Measurements from ENCODE around the gene SFTA2. TPM values are rescaled to one million over a fixed set of nuclear protein-coding genes. Genes with fewer than 3 reads are reported as not detected.
A peak's percentile ranks its signal among the peaks of the same experiment; 100 is the strongest.
"Not testable (repeated sequence)": the region's sequence is repeated elsewhere in the genome, so short reads cannot be mapped to it uniquely, and the experiment has no call there.

SFTA2 gene
- total RNA-seq, 1 donor from 2014 or later, result not detected

DNA sequence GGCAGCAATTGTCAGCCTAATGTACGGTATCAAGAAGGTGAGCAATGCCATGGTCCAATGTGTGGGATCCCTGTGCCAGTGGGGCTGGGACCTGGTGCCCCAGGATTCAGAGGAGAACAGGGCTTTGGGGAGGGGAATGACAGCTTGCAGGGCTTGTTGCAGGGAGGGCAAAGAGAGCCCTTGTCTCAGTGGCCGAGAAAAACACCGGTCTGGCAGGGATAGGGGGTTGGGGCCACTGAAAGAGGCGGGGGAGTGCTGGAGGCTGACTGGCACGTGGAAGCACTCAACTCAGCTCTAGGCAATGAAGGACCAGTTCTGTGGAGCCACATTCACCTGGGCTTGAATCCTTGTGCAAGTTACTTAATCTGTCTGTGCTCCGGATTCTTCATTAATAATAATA, 5.3 kb upstream of the SFTA2 start:
- intact Hi-C loops (cut with micrococcal nuclease), result no loop called here
- no peaks in the 10 kb centered on the region for H3K36me3 Mint-ChIP-seq (ENCODE audit: low read depth)
- no peak for DNase-seq (ENCODE audit: low spot score)
- no peaks in the 10 kb centered on the region for H3K9me3 Mint-ChIP-seq
- H3K4me1 Mint-ChIP-seq (ENCODE audit: low read depth), result no peaks in the 10 kb centered on the region
- H3K27me3 Mint-ChIP-seq (ENCODE audit: insufficient read depth), result peaks cover 22% of the 10 kb centered on the region
- H3K27ac Mint-ChIP-seq, result no peak overlapping the region
- H3K4me3 Mint-ChIP-seq, result no peak overlapping the region

DNA sequence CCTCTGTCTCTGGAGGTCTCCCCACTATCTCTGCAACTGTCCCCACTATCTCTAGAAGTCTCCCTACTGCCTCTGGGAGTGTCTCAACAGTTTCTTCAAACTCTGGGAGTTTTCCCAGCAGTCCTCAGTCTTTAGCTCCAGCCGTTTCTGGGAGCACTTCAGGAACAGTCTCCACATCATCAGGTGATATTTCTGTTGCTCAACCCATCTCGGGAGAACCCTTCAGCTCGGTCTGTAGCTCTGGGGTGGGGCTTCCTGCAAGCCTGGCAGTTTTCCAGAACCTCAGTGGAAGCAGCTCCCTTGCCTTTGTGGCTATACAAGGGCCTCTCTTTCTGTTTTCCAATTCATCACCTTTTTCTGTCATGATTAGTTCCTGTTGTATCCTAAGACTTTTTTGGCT, 3.0 kb upstream of the SFTA2 start:
- no peaks in the 10 kb centered on the region for H3K9me3 Mint-ChIP-seq

DNA sequence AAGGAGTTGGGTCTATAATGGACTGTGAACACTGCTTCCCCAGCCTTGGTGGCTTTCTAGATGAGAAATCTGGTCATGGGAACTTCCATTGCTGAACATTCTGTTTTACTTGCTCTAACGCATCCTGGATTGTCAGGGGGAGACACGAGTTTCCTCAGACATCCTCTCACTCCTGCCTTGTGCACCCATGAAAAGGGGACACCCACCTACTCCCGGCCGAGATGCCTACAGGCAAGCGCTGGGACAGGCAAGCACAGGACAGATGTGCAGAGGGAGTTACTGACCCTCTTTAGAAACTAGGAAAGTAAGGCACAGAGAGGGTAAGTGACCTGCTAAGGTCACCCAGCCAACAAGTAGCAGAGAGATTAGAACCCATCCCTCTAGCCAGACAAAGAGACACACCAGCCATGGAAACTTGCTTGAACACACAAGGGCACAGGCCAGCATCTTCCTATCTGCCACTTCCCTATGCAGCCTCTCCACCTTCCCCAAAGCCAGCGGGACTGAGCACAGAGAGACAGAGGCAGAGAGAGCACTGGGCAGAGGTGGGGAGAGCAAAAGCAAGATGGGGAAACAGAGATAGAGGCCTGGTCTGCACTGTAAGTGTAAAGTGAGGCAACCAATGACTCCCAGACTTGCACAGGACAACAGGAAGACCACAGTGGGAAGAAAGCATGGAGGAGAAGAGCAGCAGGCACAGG, 845 bp upstream of the SFTA2 start:
- H3K9me3 Mint-ChIP-seq, result peaks cover 4% of the 10 kb centered on the region
- intact Hi-C loops (cut with micrococcal nuclease), result no loop called here
- no peaks in the 10 kb centered on the region for H3K4me1 Mint-ChIP-seq (ENCODE audit: low read depth)
- peaks cover 5% of the 10 kb centered on the region for H3K36me3 Mint-ChIP-seq (ENCODE audit: low read depth)
- DNase-seq (ENCODE audit: low spot score), result no peak
- H3K27me3 Mint-ChIP-seq (ENCODE audit: insufficient read depth), result peaks cover 2% of the 10 kb centered on the region
- no peak overlapping the region for H3K4me3 Mint-ChIP-seq
- H3K27ac Mint-ChIP-seq, result no peak overlapping the region

More for the DNA sequence above, 3.0 kb upstream of the SFTA2 start:
- intact Hi-C loops (cut with micrococcal nuclease), result no loop called here
- DNase-seq (ENCODE audit: low spot score), result no peak
- Mint-ChIP-seq H3K36me3 (ENCODE audit: low read depth) (no peaks in the 10 kb centered on the region), H3K4me3 (no peak overlapping the region), H3K27me3 (ENCODE audit: insufficient read depth) (peaks cover 12% of the 10 kb centered on the region), H3K4me1 (ENCODE audit: low read depth) (no peaks in the 10 kb centered on the region), H3K27ac (no peak overlapping the region)

DNA sequence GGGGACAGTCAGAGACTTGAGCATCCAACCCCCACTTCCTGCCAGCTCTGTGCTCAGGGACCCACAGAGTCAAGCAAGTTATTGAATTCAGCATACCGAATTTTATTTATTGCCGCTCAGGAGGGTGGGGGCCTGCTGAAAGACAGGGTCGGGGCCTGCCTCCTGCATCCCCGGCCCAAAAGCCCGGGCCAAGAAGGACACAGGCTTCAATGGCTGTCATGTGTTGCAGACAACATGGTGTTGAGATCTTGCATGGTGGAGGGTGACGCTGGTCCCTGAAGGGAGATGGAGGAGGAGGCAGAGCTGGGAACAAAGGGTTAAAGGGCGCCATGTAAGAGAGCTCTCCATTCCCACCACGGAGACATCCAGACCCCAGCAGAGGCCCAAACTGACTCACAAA, 698 bp downstream of the SFTA2 start:
- no peak for DNase-seq (ENCODE audit: low spot score)
- H3K9me3 Mint-ChIP-seq, result peaks cover 4% of the 10 kb centered on the region
- peaks cover 15% of the 10 kb centered on the region for H3K36me3 Mint-ChIP-seq (ENCODE audit: low read depth)
- H3K4me3 Mint-ChIP-seq, result no peak overlapping the region
- H3K27ac Mint-ChIP-seq, result no peak overlapping the region
- H3K27me3 Mint-ChIP-seq (ENCODE audit: insufficient read depth), result peaks cover 2% of the 10 kb centered on the region
- no peaks in the 10 kb centered on the region for H3K4me1 Mint-ChIP-seq (ENCODE audit: low read depth)
- intact Hi-C loops (cut with micrococcal nuclease), result no loop called here

DNA sequence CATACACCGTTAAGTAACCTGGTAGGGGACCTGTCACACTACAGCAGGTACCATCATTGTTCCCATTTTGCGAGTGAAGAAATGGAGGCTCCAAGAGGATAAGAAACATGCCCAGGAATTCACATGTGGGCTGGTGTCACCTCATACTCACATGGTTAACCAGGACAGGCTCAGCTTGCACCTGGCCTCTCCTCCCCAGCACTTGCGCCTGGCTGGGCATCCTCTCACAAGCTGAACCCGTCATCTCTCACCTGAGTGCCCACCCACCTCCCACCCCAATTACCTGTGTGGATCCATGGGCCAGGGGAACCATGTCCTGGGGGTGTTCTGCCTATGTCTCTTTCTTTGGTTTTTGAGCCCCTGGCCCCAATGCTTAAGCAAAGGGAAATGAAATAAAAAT, 1.5 kb downstream of the SFTA2 start:
- peaks cover 4% of the 10 kb centered on the region for H3K9me3 Mint-ChIP-seq
- intact Hi-C loops (cut with micrococcal nuclease), result no loop called here
- H3K4me1 Mint-ChIP-seq (ENCODE audit: low read depth), result no peaks in the 10 kb centered on the region
- H3K27ac Mint-ChIP-seq, result no peak overlapping the region
- DNase-seq (ENCODE audit: low spot score), result no peak
- peaks cover 17% of the 10 kb centered on the region for H3K36me3 Mint-ChIP-seq (ENCODE audit: low read depth)
- no peak overlapping the region for H3K4me3 Mint-ChIP-seq
- H3K27me3 Mint-ChIP-seq (ENCODE audit: insufficient read depth), result no peaks in the 10 kb centered on the region

DNA sequence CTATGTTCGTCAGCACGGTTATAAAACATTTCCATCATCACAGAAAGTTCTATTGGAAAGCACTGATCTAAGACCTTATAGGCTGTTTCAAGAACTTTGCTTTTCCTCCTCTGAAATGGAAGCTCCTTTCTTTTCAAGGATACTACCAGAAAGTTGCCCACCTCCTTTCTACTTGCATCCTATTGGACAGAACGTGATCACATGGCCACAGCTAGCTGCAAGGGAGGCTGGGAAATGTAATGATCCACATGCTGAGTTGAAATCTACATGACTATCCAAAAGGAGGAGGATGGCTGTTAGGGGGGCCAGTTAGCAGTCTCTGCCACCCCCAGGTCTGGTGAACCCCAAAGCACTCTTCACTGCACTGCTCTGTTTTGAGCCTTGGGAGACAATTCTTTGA, 3.3 kb downstream of the SFTA2 start:
- no peak for DNase-seq (ENCODE audit: low spot score)
- H3K9me3 Mint-ChIP-seq, result peaks cover 4% of the 10 kb centered on the region
- intact Hi-C loops (cut with micrococcal nuclease), result no loop called here
- H3K27me3 Mint-ChIP-seq (ENCODE audit: insufficient read depth), result no peaks in the 10 kb centered on the region
- H3K27ac Mint-ChIP-seq, result no peak overlapping the region
- no peak overlapping the region for H3K4me3 Mint-ChIP-seq
- peaks cover 20% of the 10 kb centered on the region for H3K36me3 Mint-ChIP-seq (ENCODE audit: low read depth)
- no peaks in the 10 kb centered on the region for H3K4me1 Mint-ChIP-seq (ENCODE audit: low read depth)

DNA sequence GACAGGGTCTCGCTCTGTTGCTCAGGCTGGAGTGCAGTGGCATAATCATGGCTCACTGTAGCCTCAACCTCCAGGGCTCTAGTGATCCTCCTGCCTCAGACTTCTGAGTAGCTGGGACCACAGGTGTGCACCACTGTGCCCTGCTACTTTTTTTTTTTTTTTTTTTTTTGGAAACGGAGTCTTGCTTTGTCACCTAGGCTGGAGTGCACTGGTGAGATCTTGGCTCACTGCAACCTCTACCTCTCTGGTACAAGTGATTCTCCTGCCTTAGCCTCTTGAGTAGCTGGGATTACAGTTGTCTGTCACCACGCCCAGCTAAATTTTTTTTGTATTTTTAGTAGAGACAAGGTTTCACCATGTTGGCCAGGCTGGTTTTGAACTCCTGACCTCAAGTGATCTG, 4.9 kb downstream of the SFTA2 start:
- intact Hi-C loops (cut with micrococcal nuclease); H3K9me3 Mint-ChIP-seq; H3K4me1 Mint-ChIP-seq (ENCODE audit: low read depth); H3K27ac Mint-ChIP-seq; H3K27me3 Mint-ChIP-seq (ENCODE audit: insufficient read depth); DNase-seq (ENCODE audit: low spot score); H3K4me3 Mint-ChIP-seq: not testable (repeated sequence)
- H3K36me3 Mint-ChIP-seq (ENCODE audit: low read depth), result peaks cover 32% of the 10 kb centered on the region

DNA sequence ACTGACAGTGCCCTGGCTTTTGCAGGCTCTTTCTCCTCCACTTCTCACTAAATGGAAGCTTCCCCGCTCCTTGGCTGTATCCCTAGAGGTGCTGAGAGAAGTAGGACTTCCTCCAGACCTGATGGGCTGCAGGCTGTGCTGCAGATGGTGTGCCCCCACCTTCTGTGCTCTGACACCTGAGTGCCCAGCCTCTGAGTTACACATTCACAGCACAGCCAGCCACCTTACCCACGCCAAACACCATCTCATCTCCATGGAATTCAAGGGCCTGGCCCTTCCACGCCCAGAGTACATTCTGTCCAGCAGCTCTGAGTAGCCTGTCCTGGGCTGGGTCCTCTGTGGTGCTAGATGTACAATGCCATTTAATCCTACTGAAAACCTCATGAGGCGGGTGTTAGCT, 5.3 kb downstream of the SFTA2 start:
- no peak overlapping the region for H3K4me3 Mint-ChIP-seq
- no peak overlapping the region for H3K27ac Mint-ChIP-seq
- peaks cover 4% of the 10 kb centered on the region for H3K9me3 Mint-ChIP-seq
- H3K36me3 Mint-ChIP-seq (ENCODE audit: low read depth), result peaks cover 33% of the 10 kb centered on the region
- no peaks in the 10 kb centered on the region for H3K27me3 Mint-ChIP-seq (ENCODE audit: insufficient read depth)
- DNase-seq (ENCODE audit: low spot score), result no peak
- no peaks in the 10 kb centered on the region for H3K4me1 Mint-ChIP-seq (ENCODE audit: low read depth)
- intact Hi-C loops (cut with micrococcal nuclease), result no loop called here

DNA sequence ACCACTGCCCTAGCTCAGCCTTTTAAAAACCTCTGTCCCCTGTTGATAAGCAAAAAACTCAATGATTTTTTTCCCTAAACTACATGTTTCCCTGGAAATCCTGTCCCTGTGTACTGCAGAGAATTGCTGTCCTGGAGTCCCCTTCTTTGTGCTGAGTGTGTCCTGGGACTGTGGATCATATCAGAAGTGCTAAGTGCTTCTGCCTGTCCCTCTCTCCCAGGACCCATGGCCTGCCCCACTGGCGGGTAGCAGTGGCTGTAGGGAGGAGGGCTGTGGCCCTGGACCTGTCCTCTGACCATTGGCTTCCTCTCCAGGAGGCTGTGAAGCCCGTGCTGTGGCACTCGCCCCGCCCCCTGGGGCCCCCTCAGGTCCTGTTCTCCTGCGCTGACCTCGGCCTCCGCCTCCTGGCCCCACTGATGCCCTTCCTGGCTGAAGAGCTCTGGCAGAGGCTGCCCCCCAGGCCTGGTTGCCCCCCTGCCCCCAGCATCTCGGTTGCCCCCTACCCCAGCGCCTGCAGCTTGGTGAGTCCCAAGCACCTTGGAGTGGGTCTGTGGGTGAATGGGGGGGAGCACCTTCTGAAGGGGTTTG, 7.8 kb downstream of the SFTA2 start:
- intact Hi-C loops (cut with micrococcal nuclease); H3K27ac Mint-ChIP-seq; H3K4me3 Mint-ChIP-seq; H3K4me1 Mint-ChIP-seq (ENCODE audit: low read depth); H3K9me3 Mint-ChIP-seq; H3K27me3 Mint-ChIP-seq (ENCODE audit: insufficient read depth); DNase-seq (ENCODE audit: low spot score): not testable (repeated sequence)
- H3K36me3 Mint-ChIP-seq (ENCODE audit: low read depth), result peaks cover 43% of the 10 kb centered on the region

DNA sequence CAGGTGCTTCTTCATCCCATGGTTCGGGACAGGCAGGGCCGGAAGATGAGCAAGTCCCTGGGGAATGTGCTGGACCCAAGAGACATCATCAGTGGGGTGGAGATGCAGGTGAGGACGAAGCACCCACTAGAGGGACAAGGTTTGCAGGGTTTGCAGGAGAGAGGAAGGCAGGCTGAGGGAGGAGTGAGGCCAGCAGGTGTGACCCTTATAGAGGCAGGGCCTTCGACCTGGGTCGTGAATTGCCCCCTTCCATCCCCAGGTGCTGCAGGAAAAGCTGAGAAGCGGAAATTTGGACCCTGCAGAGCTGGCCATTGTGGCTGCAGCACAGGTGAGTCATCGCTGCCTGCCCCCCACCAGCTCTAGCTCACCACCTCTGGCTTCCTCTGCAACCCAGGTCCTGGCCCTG, 9.5 kb downstream of the SFTA2 start:
- Mint-ChIP-seq H3K27ac (no peak overlapping the region), H3K27me3 (ENCODE audit: insufficient read depth) (no peaks in the 10 kb centered on the region), H3K9me3 (no peaks in the 10 kb centered on the region), H3K4me1 (ENCODE audit: low read depth) (peaks cover 7% of the 10 kb centered on the region), H3K4me3 (no peak overlapping the region), H3K36me3 (ENCODE audit: low read depth) (peaks cover 44% of the 10 kb centered on the region)
- DNase-seq (ENCODE audit: low spot score), result no peak
- intact Hi-C loops (cut with micrococcal nuclease), result no loop called here

DNA sequence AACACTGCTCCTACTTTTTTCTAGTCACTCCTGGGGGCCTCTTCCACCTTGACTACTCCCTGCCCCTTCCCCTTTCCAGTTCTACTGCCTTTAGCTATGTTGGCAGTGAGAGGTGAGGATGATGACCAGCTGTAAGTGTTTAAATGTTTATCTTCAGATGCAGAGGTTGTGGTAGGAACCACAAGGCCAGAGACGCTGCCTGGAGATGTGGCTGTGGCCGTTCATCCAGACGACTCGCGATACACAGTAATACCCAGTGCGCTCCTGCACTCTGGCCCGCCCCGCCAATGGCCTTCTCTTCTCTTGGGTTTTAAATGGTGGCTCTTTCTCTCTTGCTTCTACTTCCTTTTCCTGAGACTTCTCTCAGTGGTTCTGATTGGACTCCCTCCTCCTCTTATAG, 13.3 kb downstream of the SFTA2 start:
- Mint-ChIP-seq H3K4me3 (no peak overlapping the region), H3K4me1 (ENCODE audit: low read depth) (peaks cover 32% of the 10 kb centered on the region), H3K27ac (no peak overlapping the region), H3K9me3 (no peaks in the 10 kb centered on the region), H3K36me3 (ENCODE audit: low read depth) (peaks cover 42% of the 10 kb centered on the region), H3K27me3 (ENCODE audit: insufficient read depth) (no peaks in the 10 kb centered on the region)
- intact Hi-C loops (cut with micrococcal nuclease), result no loop called here
- DNase-seq (ENCODE audit: low spot score), result no peak

DNA sequence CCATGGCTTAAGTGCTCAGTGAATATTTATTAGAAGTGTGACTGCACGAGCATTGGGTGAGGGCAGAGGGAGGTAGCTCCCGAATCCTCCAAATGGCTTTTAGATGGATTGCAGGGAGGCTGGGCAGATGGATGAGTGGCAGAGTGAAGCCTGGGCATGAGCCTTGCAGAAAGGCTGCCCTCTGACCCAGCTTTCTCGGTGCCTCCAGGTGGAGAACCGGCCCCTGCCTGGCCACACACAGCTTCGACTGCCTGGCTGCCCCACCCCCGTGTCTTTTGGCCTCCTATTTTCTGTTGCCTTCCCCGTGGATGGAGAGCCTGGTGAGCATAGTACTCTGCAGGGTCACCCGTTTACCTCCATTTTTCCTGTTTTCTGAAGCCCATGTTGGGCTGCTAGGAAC, 14.5 kb downstream of the SFTA2 start:
- H3K9me3 Mint-ChIP-seq, result no peaks in the 10 kb centered on the region
- no peak overlapping the region for H3K27ac Mint-ChIP-seq
- peaks cover 45% of the 10 kb centered on the region for H3K36me3 Mint-ChIP-seq (ENCODE audit: low read depth)
- intact Hi-C loops (cut with micrococcal nuclease), result no loop called here
- no peaks in the 10 kb centered on the region for H3K27me3 Mint-ChIP-seq (ENCODE audit: insufficient read depth)
- no peak for DNase-seq (ENCODE audit: low spot score)
- no peak overlapping the region for H3K4me3 Mint-ChIP-seq
- H3K4me1 Mint-ChIP-seq (ENCODE audit: low read depth), result peaks cover 38% of the 10 kb centered on the region

DNA sequence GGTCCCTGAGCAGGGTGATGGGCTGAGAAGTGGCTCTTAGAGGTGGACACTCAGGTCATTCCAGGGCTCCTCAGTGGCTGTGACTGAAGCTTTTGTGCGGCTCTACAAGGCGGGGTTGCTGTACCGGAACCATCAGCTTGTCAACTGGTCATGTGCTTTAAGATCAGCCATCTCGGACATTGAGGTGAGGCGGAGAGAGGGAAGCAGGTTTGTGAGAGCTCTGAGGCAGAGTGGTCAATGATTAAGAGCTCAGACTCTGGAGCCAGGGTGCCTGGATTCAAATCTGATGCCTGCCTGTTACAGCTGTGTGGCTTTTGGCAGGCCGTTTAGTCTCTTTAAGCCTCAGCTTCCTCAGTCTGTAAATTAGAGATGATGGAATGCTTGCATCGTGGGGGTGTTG, 14.9 kb downstream of the SFTA2 start:
- Mint-ChIP-seq H3K27ac (no peak overlapping the region), H3K4me1 (ENCODE audit: low read depth) (peaks cover 38% of the 10 kb centered on the region), H3K4me3 (no peak overlapping the region), H3K27me3 (ENCODE audit: insufficient read depth) (no peaks in the 10 kb centered on the region), H3K9me3 (no peaks in the 10 kb centered on the region), H3K36me3 (ENCODE audit: low read depth) (peaks cover 45% of the 10 kb centered on the region)
- no peak for DNase-seq (ENCODE audit: low spot score)
- intact Hi-C loops (cut with micrococcal nuclease), result no loop called here

DNA sequence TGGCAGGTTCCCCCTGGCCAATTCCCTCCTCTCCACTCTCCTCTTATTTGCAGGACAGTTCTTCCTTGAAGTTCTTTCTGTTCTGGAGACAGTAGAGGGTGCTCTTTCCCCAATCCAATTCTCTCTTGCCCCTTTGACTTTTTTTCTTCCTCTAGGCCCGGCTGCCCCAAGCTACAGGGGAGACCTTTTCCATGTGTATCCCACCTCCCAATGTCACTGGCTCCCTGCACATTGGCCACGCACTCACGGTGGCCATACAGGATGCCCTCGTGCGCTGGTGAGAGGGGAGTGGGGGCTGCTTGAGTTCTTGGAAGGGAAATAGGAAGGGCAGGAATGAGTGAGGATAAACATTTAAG, 16.4 kb downstream of the SFTA2 start:
- no peaks in the 10 kb centered on the region for H3K9me3 Mint-ChIP-seq
- intact Hi-C loops (cut with micrococcal nuclease), result loop anchor here (1.0 to 2.0 kb wide), 4 partner anchors 127 to 233 kb away; no protein-coding TSS in a partner anchor
- H3K4me3 Mint-ChIP-seq, result peak overlapping the region; percentile 94
- peaks cover 38% of the 10 kb centered on the region for H3K4me1 Mint-ChIP-seq (ENCODE audit: low read depth)
- peaks cover 51% of the 10 kb centered on the region for H3K36me3 Mint-ChIP-seq (ENCODE audit: low read depth)
- DNase-seq (ENCODE audit: low spot score), result no peak
- H3K27me3 Mint-ChIP-seq (ENCODE audit: insufficient read depth), result no peaks in the 10 kb centered on the region
- peak overlapping the region; percentile 33 for H3K27ac Mint-ChIP-seq
